Measurements from ENCODE around the gene TRIM31. TPM values are rescaled to one million over a fixed set of nuclear protein-coding genes. Genes with fewer than 3 reads are reported as not detected.

TRIM31 gene
- total RNA-seq, 4 donors from 2014 or later, result not detected

DNA sequence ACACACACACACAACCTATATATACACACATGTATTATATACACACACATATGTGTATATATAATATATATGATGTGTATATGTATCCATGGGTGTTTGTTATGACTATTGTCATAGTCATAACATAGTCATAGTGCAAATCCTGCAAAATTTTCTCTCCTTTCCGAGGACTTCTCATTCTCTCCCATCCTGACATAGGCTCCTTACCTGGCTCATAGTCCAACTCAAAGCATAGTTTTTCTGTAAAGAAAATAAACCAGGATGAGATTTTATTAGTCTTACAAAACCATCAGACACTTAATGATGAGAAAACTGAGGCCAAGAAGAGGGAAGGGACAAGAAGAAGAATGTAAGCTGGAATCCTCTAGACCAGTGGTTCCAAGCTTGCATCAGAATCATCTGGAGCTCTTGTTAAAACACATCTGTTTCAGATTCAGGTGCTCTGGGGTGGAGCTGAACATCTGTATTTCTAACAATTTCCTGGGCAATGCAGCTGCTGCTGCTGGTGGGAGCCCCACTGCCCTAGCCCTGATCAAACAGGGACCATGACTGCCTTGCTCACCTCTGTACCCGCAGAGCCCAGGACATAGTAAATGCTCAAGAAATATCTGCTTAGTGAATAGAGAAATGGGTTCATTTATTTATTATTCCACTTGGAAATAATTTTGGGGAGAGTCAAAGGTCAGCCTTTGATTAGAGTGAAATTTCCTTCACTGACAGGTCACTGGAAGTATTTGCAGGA lies 42.8 kb upstream of the TRIM31 start:
- no peaks in the 10 kb centered on the region for H3K36me3 ChIP-seq
- TF ChIP-seq POLR2A (IDR thresholded peaks at IDR 0.05), result no peak
- TF ChIP-seq CTCF (IDR thresholded peaks at IDR 0.05), result no peak
- TF ChIP-seq EP300 (IDR thresholded peaks at IDR 0.05), result no peak
- no peak overlapping the region for H3K4me3 ChIP-seq
- H3K9me3 ChIP-seq, result no peaks in the 10 kb centered on the region
- WGBS, 2 donors, result 87 to 89% methylated on average over 2 of the region's 2 CpGs
- H3K4me1 ChIP-seq, result peaks cover 0 to 13% (median 1%) of the 10 kb centered on the region in 4 donors
- no peak for DNase-seq (ENCODE audit: low spot score in 2 of 2)
- H3K27me3 ChIP-seq, result peaks cover 0 to 6% of the 10 kb centered on the region in 2 donors
- H3K27ac ChIP-seq, result peak overlapping the region in 1 of 4 donors; percentile 9

- no peak overlapping the region for H3K4me3 ChIP-seq
- no peaks in the 10 kb centered on the region for H3K9me3 ChIP-seq
- TF ChIP-seq POLR2A (IDR thresholded peaks at IDR 0.05) (no peak), CTCF (IDR thresholded peaks at IDR 0.05) (no peak), EP300 (IDR thresholded peaks at IDR 0.05) (no peak)
- WGBS, 2 donors, result 42 to 46% methylated on average over 12 of the region's 12 CpGs
- H3K27ac ChIP-seq, result peak overlapping the region in 1 of 4 donors; percentile 6
- H3K36me3 ChIP-seq, result no peaks in the 10 kb centered on the region
- H3K27me3 ChIP-seq, result peaks cover 0 to 7% of the 10 kb centered on the region in 2 donors
- no peak for DNase-seq (ENCODE audit: low spot score in 2 of 2)
- H3K4me1 ChIP-seq, result peaks cover 0 to 13% (median 1%) of the 10 kb centered on the region in 4 donors
Observed at GRCh38 chr6:30154709-30155519, 42.0 kb upstream of the TRIM31 start.

- H3K36me3 ChIP-seq, result no peaks in the 10 kb centered on the region
- H3K4me3 ChIP-seq, result no peak overlapping the region
- peaks cover 0 to 13% (median 1%) of the 10 kb centered on the region in 4 donors for H3K4me1 ChIP-seq
- H3K9me3 ChIP-seq, result no peaks in the 10 kb centered on the region
- no peak overlapping the region for H3K27ac ChIP-seq
- no peak for DNase-seq (ENCODE audit: low spot score in 2 of 2)
- WGBS, 2 donors, result 80 to 85% methylated on average over 16 to 17 of the region's 17 CpGs
- H3K27me3 ChIP-seq, result peaks cover 0 to 7% of the 10 kb centered on the region in 2 donors
- TF ChIP-seq CTCF (IDR thresholded peaks at IDR 0.05) (no peak), POLR2A (IDR thresholded peaks at IDR 0.05) (no peak), EP300 (IDR thresholded peaks at IDR 0.05) (no peak)
Observed at GRCh38 chr6:30154061-30154460, 41.2 kb upstream of the TRIM31 start.

DNA sequence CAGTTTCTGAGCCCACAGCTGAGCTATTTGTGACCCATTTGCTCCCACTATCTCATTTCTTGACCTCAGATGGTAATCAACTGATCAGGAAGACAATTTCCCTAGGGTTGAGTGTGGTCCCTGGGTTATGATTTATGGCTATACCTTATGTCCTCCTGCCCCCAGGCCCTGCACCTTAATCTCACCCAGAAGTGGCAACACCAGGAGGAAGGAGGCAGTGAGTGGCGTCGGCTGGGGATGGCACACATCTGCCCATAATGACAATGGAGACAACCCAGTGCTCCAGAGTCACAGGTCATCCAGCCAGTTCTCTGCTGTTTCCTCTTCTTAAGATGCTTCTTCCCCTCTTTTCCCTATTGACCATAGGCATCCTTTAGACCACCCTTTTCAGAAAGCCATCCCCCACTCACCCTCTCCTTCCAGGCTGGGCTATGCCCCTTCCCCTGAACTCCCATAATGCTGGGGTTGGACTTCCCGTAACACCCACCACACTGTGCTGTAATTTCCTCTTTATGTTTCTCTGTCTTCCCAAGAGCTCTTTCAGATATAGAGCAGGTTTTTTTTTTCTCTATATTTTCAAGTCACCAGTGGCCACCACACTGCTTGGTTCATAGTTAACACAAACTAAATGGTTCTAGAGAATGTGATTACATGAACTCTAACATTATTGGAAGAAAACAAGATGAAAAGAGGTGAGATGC lies 40.2 kb upstream of the TRIM31 start:
- TF ChIP-seq CTCF (IDR thresholded peaks at IDR 0.05), result no peak
- no peak for TF ChIP-seq POLR2A (IDR thresholded peaks at IDR 0.05)
- TF ChIP-seq EP300 (IDR thresholded peaks at IDR 0.05), result no peak
- DNase-seq (ENCODE audit: low spot score in 2 of 2), result no peak
- no peak overlapping the region for H3K4me3 ChIP-seq
- no peaks in the 10 kb centered on the region for H3K9me3 ChIP-seq
- 72 to 86% methylated on average over 3 of the region's 3 CpGs for WGBS, 2 donors
- H3K27ac ChIP-seq, result no peak overlapping the region
- H3K4me1 ChIP-seq, result peaks cover 0 to 13% (median 1%) of the 10 kb centered on the region in 4 donors
- peaks cover 0 to 7% of the 10 kb centered on the region in 2 donors for H3K27me3 ChIP-seq
- no peaks in the 10 kb centered on the region for H3K36me3 ChIP-seq

Data from tibial nerve (tissue), 4 donors.